GM23338 (cell line): ENCODE data around the gene ANKRD27. TPM values are rescaled to one million over a fixed set of nuclear protein-coding genes. Genes with fewer than 3 reads are reported as not detected.

Experiments
- ATAC-seq: fragments of 200-7000 bp; cut with Tn5 transposase; 3 replicates; pipeline ENCODE4 v1.9.1; 2020
- DNase-seq: peaks from one replicate; pipeline ENCODE4 v3.0.0-alpha.2; 2015; ENCODE audit warnings: low spot score
- H2AFZ ChIP-seq: fragments of 200-600 bp; sonication (generic); 2 replicates; pipeline ENCODE4 v1.8.0; 2016; ENCODE audit warnings: antibody characterized with exemption, mild to moderate bottlenecking, moderate library complexity
- H3F3A ChIP-seq: fragments of 200-600 bp; sonication (generic); replicated peaks from 2 replicates; pipeline ENCODE4 v1.8.0; 2017; ENCODE audit warnings: antibody characterized with exemption, mixed run types, low read depth
- H3K27ac ChIP-seq: fragments of 200-600 bp; sonication (generic); 2 replicates; pipeline ENCODE4 v1.6.1; 2016; ENCODE audit warnings: low read depth
- H3K27me3 ChIP-seq: fragments of 200-600 bp; sonication (generic); 2 replicates; pipeline ENCODE4 v1.8.0; 2016; ENCODE audit warnings: mild to moderate bottlenecking, mixed run types, moderate library complexity; ENCODE audit not compliant: insufficient read depth
- H3K36me3 ChIP-seq: fragments of 200-600 bp; sonication (generic); 2 replicates; pipeline ENCODE4 v1.8.0; 2016; ENCODE audit warnings: mild to moderate bottlenecking; ENCODE audit not compliant: insufficient read depth
- H3K4me1 ChIP-seq: fragments of 200-600 bp; sonication (generic); 2 replicates; pipeline ENCODE4 v1.8.0; 2016; ENCODE audit warnings: mild to moderate bottlenecking, moderate library complexity; ENCODE audit not compliant: insufficient read depth
- H3K4me2 ChIP-seq: fragments of 200-600 bp; sonication (generic); 2 replicates; pipeline ENCODE4 v1.7.1; 2017; ENCODE audit warnings: mixed run types
- H3K4me3 ChIP-seq: fragments of 200-600 bp; sonication (generic); 2 replicates; pipeline ENCODE4 v1.6.1; 2016; ENCODE audit warnings: mixed run types
- H3K79me2 ChIP-seq: fragments of 200-600 bp; sonication (generic); replicated peaks from 2 replicates; pipeline ENCODE4 v1.8.0; 2017; ENCODE audit warnings: mild to moderate bottlenecking; ENCODE audit not compliant: insufficient read depth
- H3K9me2 ChIP-seq: fragments of 200-600 bp; sonication (generic); 2 replicates; pipeline ENCODE4 v1.8.0; 2017; ENCODE audit not compliant: insufficient read depth
- H4K20me1 ChIP-seq: fragments of 200-600 bp; sonication (generic); replicated peaks from 2 replicates; pipeline ENCODE4 v1.8.0; 2017; ENCODE audit warnings: mild to moderate bottlenecking; ENCODE audit not compliant: insufficient read depth
- H3K27ac Mint-ChIP-seq: 2 replicates; pipeline ENCODE4 v1.8.0; 2020; ENCODE audit warnings: inconsistent platforms, mild to moderate bottlenecking, moderate library complexity, mixed read lengths
- H3K27me3 Mint-ChIP-seq: 3 replicates; pipeline ENCODE4 v1.8.0; 2022; ENCODE audit warnings: low read depth, mild to moderate bottlenecking, moderate library complexity, mixed read lengths, inconsistent platforms; ENCODE audit not compliant: insufficient read depth, poor library complexity
- H3K36me3 Mint-ChIP-seq: 3 replicates; pipeline ENCODE4 v1.8.0; 2021; ENCODE audit warnings: low read depth, mild to moderate bottlenecking, inconsistent platforms, moderate library complexity, mixed read lengths
- H3K4me1 Mint-ChIP-seq: 3 replicates; pipeline ENCODE4 v1.8.0; 2020; ENCODE audit warnings: mild to moderate bottlenecking, inconsistent platforms, mixed read lengths
- H3K4me3 Mint-ChIP-seq: 3 replicates; pipeline ENCODE4 v1.8.0; 2021; ENCODE audit warnings: moderate library complexity, mild to moderate bottlenecking, inconsistent platforms, mixed read lengths
- H3K9me3 Mint-ChIP-seq: 3 replicates; pipeline ENCODE4 v1.8.0; 2020; ENCODE audit warnings: moderate library complexity, mild to moderate bottlenecking, inconsistent platforms, mixed read lengths
- ZNF114 ChIP-seq: fragments of 250-450 bp; sonication (Bioruptor Pico); IDR thresholded peaks from 2 replicates; pipeline ENCODE4 v1.5.0; 2020; ENCODE audit warnings: mild to moderate bottlenecking, moderate library complexity
- polyA plus RNA-seq: library from polyadenylated mRNA; unstranded; fragments of >200 nt; fragmentation: Nextera tagmentation; extraction: Ambion mirVana; gene quantifications from 2 replicates; pipeline ENCODE4 v1.2.1, GENCODE V29; 2016
- total RNA-seq: library from RNA; depleted of rRNA; stranded (reverse); fragments of >200 nt; shearing (Covaris generic); gene quantifications from 2 replicates; pipeline ENCODE4 v1.2.3, GENCODE V29; 2014
- TF ChIP-seq, protein P1 (sequence below): fragments of 250-450 bp; sonication (Bioruptor Pico); IDR thresholded peaks from 2 replicates; pipeline ENCODE4 v1.5.0; 2020; ENCODE audit warnings: mild to moderate bottlenecking, moderate library complexity

ANKRD27 gene
- total and polyA plus RNA-seq, 2 experiments from 2014 or later: 16.7 to 48.7 TPM

- no peaks in the 10 kb centered on the region for H3K36me3 Mint-ChIP-seq
- no peaks in the 10 kb centered on the region for H3K79me2 ChIP-seq
- no peak overlapping the region for H3K27ac Mint-ChIP-seq
Observed at GRCh38 chr19:32720936-32721250, 45.9 kb upstream of the ANKRD27 start.

More at GRCh38 chr19:32720936-32721250, 45.9 kb upstream of the ANKRD27 start:
- Histone ChIP-seq H3K36me3 (no peaks in the 10 kb centered on the region), H3K27me3 (no peaks in the 10 kb centered on the region), H3K9me2 (no peaks in the 10 kb centered on the region), H4K20me1 (no peaks in the 10 kb centered on the region), H3K4me1 (no peaks in the 10 kb centered on the region), H3K27ac (no peak overlapping the region), H3K4me3 (no peak overlapping the region), H3K4me2 (no peak overlapping the region), H2AFZ (no peak overlapping the region), H3F3A (no peaks in the 10 kb centered on the region)
- Mint-ChIP-seq H3K27me3 (peaks cover 10% of the 10 kb centered on the region), H3K4me1 (peaks cover 4% of the 10 kb centered on the region; the same call in 2 of the 3 replicates), H3K9me3 (peaks cover 7% of the 10 kb centered on the region), H3K4me3 (no peak overlapping the region)
- no peak for TF ChIP-seq ZNF114 (CRISPR knock-in tag)
- TF ChIP-seq, protein P1, sequence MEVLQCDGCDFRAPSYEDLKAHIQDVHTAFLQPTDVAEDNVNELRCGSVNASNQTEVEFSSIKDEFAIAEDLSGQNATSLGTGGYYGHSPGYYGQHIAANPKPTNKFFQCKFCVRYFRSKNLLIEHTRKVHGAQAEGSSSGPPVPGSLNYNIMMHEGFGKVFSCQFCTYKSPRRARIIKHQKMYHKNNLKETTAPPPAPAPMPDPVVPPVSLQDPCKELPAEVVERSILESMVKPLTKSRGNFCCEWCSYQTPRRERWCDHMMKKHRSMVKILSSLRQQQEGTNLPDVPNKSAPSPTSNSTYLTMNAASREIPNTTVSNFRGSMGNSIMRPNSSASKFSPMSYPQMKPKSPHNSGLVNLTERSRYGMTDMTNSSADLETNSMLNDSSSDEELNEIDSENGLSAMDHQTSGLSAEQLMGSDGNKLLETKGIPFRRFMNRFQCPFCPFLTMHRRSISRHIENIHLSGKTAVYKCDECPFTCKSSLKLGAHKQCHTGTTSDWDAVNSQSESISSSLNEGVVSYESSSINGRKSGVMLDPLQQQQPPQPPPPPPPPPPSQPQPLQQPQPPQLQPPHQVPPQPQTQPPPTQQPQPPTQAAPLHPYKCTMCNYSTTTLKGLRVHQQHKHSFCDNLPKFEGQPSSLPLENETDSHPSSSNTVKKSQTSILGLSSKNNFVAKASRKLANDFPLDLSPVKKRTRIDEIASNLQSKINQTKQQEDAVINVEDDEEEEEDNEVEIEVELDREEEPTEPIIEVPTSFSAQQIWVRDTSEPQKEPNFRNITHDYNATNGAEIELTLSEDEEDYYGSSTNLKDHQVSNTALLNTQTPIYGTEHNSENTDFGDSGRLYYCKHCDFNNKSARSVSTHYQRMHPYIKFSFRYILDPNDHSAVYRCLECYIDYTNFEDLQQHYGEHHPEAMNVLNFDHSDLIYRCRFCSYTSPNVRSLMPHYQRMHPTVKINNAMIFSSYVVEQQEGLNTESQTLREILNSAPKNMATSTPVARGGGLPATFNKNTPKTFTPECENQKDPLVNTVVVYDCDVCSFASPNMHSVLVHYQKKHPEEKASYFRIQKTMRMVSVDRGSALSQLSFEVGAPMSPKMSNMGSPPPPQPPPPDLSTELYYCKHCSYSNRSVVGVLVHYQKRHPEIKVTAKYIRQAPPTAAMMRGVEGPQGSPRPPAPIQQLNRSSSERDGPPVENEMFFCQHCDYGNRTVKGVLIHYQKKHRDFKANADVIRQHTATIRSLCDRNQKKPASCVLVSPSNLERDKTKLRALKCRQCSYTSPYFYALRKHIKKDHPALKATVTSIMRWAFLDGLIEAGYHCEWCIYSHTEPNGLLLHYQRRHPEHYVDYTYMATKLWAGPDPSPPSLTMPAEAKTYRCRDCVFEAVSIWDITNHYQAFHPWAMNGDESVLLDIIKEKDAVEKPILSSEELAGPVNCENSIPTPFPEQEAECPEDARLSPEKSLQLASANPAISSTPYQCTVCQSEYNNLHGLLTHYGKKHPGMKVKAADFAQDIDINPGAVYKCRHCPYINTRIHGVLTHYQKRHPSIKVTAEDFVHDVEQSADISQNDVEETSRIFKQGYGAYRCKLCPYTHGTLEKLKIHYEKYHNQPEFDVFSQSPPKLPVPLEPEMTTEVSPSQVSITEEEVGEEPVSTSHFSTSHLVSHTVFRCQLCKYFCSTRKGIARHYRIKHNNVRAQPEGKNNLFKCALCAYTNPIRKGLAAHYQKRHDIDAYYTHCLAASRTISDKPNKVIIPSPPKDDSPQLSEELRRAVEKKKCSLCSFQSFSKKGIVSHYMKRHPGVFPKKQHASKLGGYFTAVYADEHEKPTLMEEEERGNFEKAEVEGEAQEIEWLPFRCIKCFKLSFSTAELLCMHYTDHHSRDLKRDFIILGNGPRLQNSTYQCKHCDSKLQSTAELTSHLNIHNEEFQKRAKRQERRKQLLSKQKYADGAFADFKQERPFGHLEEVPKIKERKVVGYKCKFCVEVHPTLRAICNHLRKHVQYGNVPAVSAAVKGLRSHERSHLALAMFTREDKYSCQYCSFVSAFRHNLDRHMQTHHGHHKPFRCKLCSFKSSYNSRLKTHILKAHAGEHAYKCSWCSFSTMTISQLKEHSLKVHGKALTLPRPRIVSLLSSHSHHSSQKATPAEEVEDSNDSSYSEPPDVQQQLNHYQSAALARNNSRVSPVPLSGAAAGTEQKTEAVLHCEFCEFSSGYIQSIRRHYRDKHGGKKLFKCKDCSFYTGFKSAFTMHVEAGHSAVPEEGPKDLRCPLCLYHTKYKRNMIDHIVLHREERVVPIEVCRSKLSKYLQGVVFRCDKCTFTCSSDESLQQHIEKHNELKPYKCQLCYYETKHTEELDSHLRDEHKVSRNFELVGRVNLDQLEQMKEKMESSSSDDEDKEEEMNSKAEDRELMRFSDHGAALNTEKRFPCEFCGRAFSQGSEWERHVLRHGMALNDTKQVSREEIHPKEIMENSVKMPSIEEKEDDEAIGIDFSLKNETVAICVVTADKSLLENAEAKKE (CRISPR knock-in tag): no peak
- DNase-seq (no peak), ATAC-seq (no peak)
